Activated CD4-positive, alpha-beta T cell treated with anti-CD3 and anti-CD28 coated beads, Interleukin-10, Interleukin-2, amounts not matched to agents 100 ng/mL and 50 ng/mL, durations not matched to agents 16 hours and 8 hours (primary cell): ENCODE data around the gene RILPL1.
"Not testable (repeated sequence)": the region's sequence is repeated elsewhere in the genome, so short reads cannot be mapped to it uniquely, and the experiment has no call there.

Source experiments
- DNase-seq: peaks from one replicate; pipeline ENCODE4 v3.0.0-alpha.2; 2020

The RILPL1 gene, protein sequence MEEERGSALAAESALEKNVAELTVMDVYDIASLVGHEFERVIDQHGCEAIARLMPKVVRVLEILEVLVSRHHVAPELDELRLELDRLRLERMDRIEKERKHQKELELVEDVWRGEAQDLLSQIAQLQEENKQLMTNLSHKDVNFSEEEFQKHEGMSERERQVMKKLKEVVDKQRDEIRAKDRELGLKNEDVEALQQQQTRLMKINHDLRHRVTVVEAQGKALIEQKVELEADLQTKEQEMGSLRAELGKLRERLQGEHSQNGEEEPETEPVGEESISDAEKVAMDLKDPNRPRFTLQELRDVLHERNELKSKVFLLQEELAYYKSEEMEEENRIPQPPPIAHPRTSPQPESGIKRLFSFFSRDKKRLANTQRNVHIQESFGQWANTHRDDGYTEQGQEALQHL

GRCh38 chr12:123533672-123534643 lies at the start of gene RILPL1:
Gene RILPL1 (minus strand): TSS chr12:123533719. CDS start chr12:123533482, 237 bp downstream.
- DNase-seq: peak; percentile 35

DNA sequence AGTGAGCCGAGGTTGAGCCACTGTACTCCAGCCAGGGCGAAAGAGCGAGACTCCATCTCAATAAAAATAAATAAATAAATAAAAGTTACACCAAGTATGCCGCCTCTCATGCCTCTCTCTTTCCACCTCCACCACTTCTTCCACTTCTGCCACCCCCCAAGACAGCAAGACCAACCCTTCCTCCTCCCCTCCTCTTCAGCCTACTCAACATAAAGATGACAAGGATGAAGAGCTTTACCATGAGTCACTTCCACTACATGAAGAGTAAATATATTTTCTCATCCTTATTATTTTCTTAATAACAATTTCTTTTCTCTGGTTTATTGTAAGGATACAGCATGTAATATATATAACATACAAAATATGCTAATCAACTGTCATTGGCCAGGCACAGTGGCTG lies 47.3 kb upstream of the RILPL1 start:
- DNase-seq: no peak

DNA sequence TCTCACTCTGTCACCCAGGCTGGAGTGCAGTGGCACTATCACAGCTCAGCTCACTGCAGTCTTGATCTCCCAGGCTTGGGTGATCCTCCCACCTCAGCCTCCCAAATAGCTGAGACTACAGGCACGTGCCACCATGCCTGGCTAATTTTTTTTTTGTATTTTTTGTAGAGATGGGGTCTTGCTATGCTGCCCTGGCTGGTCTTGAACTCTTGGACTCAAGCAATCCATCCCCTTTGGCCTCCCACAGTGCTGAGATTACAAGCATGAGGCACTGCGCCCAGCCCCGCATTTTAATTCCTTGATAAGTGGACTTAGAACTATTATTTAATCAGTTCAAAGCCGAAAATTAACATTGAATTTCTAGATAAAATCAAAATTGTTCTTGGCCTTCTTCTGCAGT lies 45.3 kb upstream of the RILPL1 start:
- DNase-seq: not testable (repeated sequence)

DNA sequence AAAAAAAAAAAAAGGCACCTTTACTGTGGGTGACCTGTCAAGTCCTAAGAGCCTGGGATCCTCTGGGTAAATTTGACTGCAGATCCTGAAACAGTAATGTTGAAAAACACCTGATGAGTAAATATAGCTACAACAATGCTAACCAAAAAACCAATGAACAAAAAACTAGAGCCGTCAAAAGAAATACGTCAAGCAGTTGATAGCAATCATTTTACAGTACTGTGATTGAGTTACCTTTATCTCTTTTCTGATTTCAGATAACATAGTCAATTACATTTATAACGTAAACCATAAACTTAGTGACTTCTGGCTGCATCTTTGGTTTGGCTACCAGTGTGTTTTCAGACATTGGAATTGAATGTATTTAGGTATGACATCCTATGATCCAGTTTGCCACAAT lies 44.7 kb upstream of the RILPL1 start:
- no peak for DNase-seq

GRCh38 chr12:123576611-123577010 lies 43.1 kb upstream of the RILPL1 start:
- no peak for DNase-seq

- DNase-seq: no peak
Measured at GRCh38 chr12:123573870-123574269, 40.4 kb upstream of the RILPL1 start.

DNA sequence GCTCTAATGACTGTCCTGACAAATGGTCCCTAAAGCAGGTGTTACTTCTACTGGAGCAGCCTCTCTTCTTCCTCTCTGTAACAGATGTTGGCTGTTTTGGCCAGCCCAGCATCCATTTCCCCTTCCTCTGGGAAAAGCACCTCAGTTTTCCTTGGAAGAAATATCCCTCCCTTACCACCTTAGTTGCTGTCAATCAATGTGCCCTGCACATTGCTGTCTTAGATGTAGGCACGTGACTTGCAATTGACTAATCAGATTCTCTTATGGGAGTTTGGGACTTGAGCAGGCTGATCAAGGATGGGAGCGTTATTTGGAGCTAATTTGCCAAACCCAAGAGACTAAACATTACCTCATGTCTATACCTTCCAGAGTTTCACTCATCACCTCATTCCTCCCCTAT lies 38.9 kb upstream of the RILPL1 start:
- no peak for DNase-seq

GRCh38 chr12:123571343-123571813 lies 37.9 kb upstream of the RILPL1 start:
- DNase-seq: no peak

- DNase-seq: no peak
Measured at GRCh38 chr12:123559468-123559867, 25.9 kb upstream of the RILPL1 start.

DNA sequence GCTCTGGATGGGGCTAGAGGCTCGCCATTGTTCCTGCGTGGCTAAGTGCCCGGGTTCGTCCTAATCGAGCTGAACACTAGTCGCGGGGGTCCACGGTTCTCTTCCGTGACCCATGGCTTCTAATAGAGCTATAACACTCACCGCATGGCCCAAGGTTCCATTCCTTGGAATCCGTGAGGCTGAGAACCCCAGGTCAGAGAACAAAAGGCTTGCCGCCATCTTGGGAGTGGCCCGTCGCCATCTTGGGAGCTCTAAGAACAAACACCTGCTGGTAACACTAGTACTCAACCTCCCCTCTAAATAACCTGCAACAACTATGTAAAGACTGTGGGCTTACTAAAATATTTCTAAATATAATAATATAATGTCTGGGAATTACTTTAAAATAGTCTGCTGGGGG lies 25.0 kb upstream of the RILPL1 start:
- DNase-seq: not testable (repeated sequence)

DNA sequence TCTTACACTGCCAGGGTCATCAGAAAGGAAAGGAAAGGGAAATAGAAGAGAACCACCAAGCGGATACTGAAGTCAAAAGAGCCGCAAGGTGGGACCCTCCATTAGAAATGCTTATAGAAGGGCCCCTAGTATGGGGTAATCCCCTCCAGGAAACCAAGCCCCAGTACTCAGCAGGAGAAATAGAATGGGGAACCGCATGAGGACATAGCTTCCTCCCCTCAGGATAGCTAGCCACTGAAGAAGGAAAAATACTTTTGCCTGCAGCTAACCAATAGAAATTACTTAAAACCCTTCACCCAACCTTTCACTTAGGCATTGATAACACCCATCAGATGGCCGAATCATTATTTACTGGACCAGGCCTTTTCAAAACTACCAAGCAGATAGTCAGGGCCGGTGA lies 21.3 kb upstream of the RILPL1 start:
- DNase-seq: not testable (repeated sequence)

GRCh38 chr12:123554136-123554535 lies 20.6 kb upstream of the RILPL1 start:
- not testable (repeated sequence) for DNase-seq

GRCh38 chr12:123550700-123551099 lies 17.2 kb upstream of the RILPL1 start:
- DNase-seq: no peak

- no peak for DNase-seq
Measured at GRCh38 chr12:123548107-123548506, 14.6 kb upstream of the RILPL1 start.

DNA sequence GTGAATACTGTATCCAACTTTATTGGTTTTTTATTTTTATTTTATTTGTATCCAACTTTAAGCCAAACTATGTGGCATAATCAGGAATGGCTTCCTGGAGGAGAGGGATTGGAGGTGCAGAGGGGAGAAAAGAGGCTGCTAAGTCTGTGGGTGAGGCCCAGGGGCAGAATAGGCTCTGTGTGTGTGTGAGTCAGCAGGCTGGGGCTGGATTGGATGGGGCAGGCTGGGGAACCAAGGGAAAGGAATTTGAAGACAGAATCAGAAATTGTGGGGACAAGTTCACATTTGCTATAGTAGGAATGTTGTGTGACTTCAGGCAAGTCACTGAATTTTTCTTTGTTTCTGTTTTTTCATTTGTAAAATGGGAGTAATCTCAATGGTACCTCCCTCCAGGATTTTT lies 12.8 kb upstream of the RILPL1 start:
- DNase-seq: no peak

- no peak for DNase-seq
Measured at GRCh38 chr12:123543541-123543940, 10.0 kb upstream of the RILPL1 start.

DNA sequence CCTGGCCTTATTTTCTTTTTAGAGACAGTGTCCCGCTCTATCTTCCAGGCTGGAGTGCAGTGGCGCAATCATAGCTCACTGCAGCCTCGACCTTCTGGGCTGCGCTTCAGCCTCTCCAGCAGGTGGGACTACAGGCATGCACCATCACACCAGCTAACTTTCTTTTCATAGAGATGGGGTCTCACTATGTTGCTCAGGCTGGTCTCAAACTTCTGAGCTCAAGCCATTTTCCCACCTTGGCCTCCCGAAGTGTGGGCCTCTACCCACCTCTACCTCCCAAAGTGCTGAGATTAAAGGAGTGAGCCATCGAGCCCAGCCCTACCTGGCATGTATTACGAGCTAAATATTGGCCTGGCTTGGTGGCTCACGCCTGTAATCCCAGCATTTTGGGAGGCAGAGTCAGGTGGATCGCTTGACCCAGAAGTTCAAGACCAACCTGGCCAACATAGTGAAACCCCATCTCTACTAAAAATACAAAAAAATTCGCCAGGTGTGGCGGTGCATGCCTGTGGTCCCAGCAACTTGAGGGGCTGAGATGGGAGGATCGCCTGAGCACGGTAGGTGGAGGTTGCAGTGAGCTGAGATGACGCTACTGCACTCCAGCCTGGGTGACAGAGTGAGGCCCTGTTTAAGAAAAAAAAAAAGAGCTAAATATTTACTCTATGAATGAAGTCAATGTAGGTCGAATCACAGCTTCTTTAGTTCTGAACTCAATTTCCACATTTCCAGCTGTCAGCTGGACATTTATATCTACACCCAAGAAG lies 7.6 kb upstream of the RILPL1 start:
- no peak for DNase-seq

- DNase-seq: not testable (repeated sequence)
Measured at GRCh38 chr12:123535952-123536351, 2.4 kb upstream of the RILPL1 start.

GRCh38 chr12:123532808-123533649 lies 490 bp downstream of the RILPL1 start:
- DNase-seq: peak; percentile 4

- peak; percentile 32 for DNase-seq
Measured at GRCh38 chr12:123532019-123532418, 1.5 kb downstream of the RILPL1 start.

- no peak for DNase-seq
Measured at GRCh38 chr12:123531091-123531490, 2.4 kb downstream of the RILPL1 start.

- peak; percentile 15 for DNase-seq
Measured at GRCh38 chr12:123530668-123531067, 2.9 kb downstream of the RILPL1 start.
